OCI-LY1 (cell line): ENCODE results near the gene MAGI1.

Experiments
- CTCF ChIP-seq: fragments of 200-600 bp; sonication (generic), shearing (Covaris generic); IDR thresholded peaks from 2 replicates; pipeline ENCODE4 v1.5.1; 2017; ENCODE audit warnings: mild to moderate bottlenecking, antibody characterized with exemption, low read length, moderate library complexity, mixed read lengths
- EZH2 ChIP-seq: fragments of 200-600 bp; sonication (generic), shearing (Covaris generic); IDR thresholded peaks from 2 replicates; pipeline ENCODE4 v1.8.0; 2017; ENCODE audit warnings: borderline replicate concordance, mixed run types, mild to moderate bottlenecking, antibody characterized with exemption, low read length, moderate library complexity, mixed read lengths

GRCh38 chr3:65904016-65904415, 134.7 kb downstream of the MAGI1 start:
- TF ChIP-seq CTCF (no peak), EZH2 (no peak)
